H1 (cell line): ENCODE data around the gene SNTG2. TPM values are rescaled to one million over a fixed set of nuclear protein-coding genes. Genes with fewer than 3 reads are reported as not detected.

ENCODE experiments used
- CTCF ChIA-PET: fragments of 300-600 bp; sonication (Branson Sonifier 250); formaldehyde crosslinking; loops from one replicate; lab custom pipeline; 2021; ENCODE audit not compliant: partially characterized antibody; lab: Charles Lee
- POLR2A ChIA-PET: fragments of 300-600 bp; sonication (Branson Sonifier 250); formaldehyde crosslinking; loops from one replicate; lab custom pipeline; 2021; ENCODE audit warnings: inconsistent platforms; ENCODE audit not compliant: partially characterized antibody; lab: Charles Lee
- DNase-seq, 2 experiments: peaks; one replicate each; pipeline versions ENCODE4 v3.0.0 to v3.0.0-alpha.2; 2010 to 2022; ENCODE audit warnings: low spot score in 2 of 2, low read depth in 1 of 2, mixed read lengths in 1 of 2
- FAIRE-seq: peaks from 2 replicates; lab custom pipeline; 2011; peaks lifted over from hg19 to GRCh38; lab: Jason Lieb, UNC
- H2AFZ ChIP-seq: 2 replicates; pipeline ENCODE4 v1.8.1; 2012; ENCODE audit warnings: low read length, inconsistent platforms
- H2AK5ac ChIP-seq: 2 replicates; pipeline ENCODE4 v1.6.1; 2013; ENCODE audit warnings: low read depth, low read length
- H2BK120ac ChIP-seq: replicated peaks from 2 replicates; pipeline ENCODE3; 2013; ENCODE audit warnings: low read depth, low read length, inconsistent platforms
- H2BK12ac ChIP-seq: 2 replicates; pipeline ENCODE4 v1.6.1; 2013; ENCODE audit warnings: low read depth, low read length
- H2BK15ac ChIP-seq: 2 replicates; pipeline ENCODE4 v1.6.1; 2013; ENCODE audit warnings: low read length
- H2BK20ac ChIP-seq: 2 replicates; pipeline ENCODE4 v1.6.1; 2013; ENCODE audit warnings: low read length
- H2BK5ac ChIP-seq: 2 replicates; pipeline ENCODE4 v1.6.1; 2013; ENCODE audit warnings: low read depth, low read length
- H3K14ac ChIP-seq: 2 replicates; pipeline ENCODE4 v1.6.1; 2013; ENCODE audit warnings: inconsistent platforms; ENCODE audit not compliant: insufficient read length
- H3K18ac ChIP-seq: 2 replicates; pipeline ENCODE4 v1.6.1; 2013; ENCODE audit warnings: low read length; ENCODE audit errors: extremely low read depth
- H3K23ac ChIP-seq: 2 replicates; pipeline ENCODE4 v1.6.1; 2013; ENCODE audit warnings: inconsistent platforms; ENCODE audit not compliant: insufficient read length
- H3K23me2 ChIP-seq: 2 replicates; pipeline ENCODE4 v1.6.1; 2013; ENCODE audit warnings: low read depth, low read length
- H3K27ac ChIP-seq: 2 replicates; pipeline ENCODE4 v1.6.1; 2011; ENCODE audit warnings: low read depth, low read length, inconsistent platforms
- H3K27me3 ChIP-seq, 4 experiments: replicated peaks in 1 of 4; 1 replicate in 1 of 4; 2 replicates in 3 of 4; pipeline versions ENCODE4 v1.6.1 to v1.8.1; 2011 to 2013; ENCODE audit warnings: low read length in 3 of 4, mild to moderate bottlenecking in 3 of 4, inconsistent platforms in 2 of 4, mixed read lengths in 2 of 4, moderate library complexity in 1 of 4; ENCODE audit not compliant: control insufficient read depth in 3 of 4, insufficient read depth in 3 of 4; ENCODE audit errors: extremely low read depth in 1 of 4
- H3K36me3 ChIP-seq, 4 experiments: 2 replicates each; pipeline versions ENCODE4 v1.6.1 to v1.8.1; 2011 to 2013; ENCODE audit warnings: mild to moderate bottlenecking in 4 of 4, low read length in 3 of 4, moderate library complexity in 2 of 4, control low read depth in 1 of 4, inconsistent platforms in 1 of 4; ENCODE audit not compliant: insufficient read depth in 4 of 4, control insufficient read depth in 2 of 4
- H3K4ac ChIP-seq: replicated peaks from 2 replicates; pipeline ENCODE3; 2013; ENCODE audit warnings: low read length, low read depth, mixed read lengths, inconsistent platforms; ENCODE audit not compliant: insufficient read length
- H3K4me1 ChIP-seq, 4 experiments: replicated peaks in 1 of 4; 1 replicate in 1 of 4; 2 replicates in 3 of 4; pipeline versions ENCODE4 v1.6.1 to v1.8.1; 2011 to 2013; ENCODE audit warnings: low read length in 3 of 4, inconsistent platforms in 2 of 4, mixed read lengths in 1 of 4; ENCODE audit not compliant: insufficient read depth in 4 of 4, control insufficient read depth in 3 of 4
- H3K4me2 ChIP-seq, 2 experiments: 2 replicates each; pipeline versions ENCODE4 v1.6.1 to v1.8.1; 2011 to 2013; ENCODE audit warnings: low read depth in 2 of 2, low read length in 2 of 2, control low read depth in 1 of 2, inconsistent platforms in 1 of 2, mild to moderate bottlenecking in 1 of 2; ENCODE audit not compliant: insufficient read depth in 1 of 2
- H3K4me3 ChIP-seq, 4 experiments: fragments of 200-600, 300-600 bp in 1 of 4; sonication (generic), shearing (Covaris generic), sonication (Bioruptor Twin) in 1 of 4; 2 replicates each; pipeline versions ENCODE4 v1.5.1 to v1.8.1; 2011 to 2016; ENCODE audit warnings: low read length in 4 of 4, low read depth in 3 of 4, control low read depth in 2 of 4, inconsistent platforms in 2 of 4, mild to moderate bottlenecking in 2 of 4, mixed read lengths in 1 of 4, moderate library complexity in 1 of 4; ENCODE audit not compliant: insufficient read depth in 2 of 4; ENCODE audit errors: extremely low read depth in 1 of 4
- H3K56ac ChIP-seq: replicated peaks from 2 replicates; pipeline ENCODE3; 2013; ENCODE audit warnings: low read depth, mild to moderate bottlenecking, mixed read lengths, low read length, inconsistent platforms; ENCODE audit not compliant: insufficient read length
- H3K79me1 ChIP-seq: 2 replicates; pipeline ENCODE4 v1.6.1; 2013; ENCODE audit warnings: low read depth, low read length, control low read depth
- H3K79me2 ChIP-seq, 2 experiments: 2 replicates each; pipeline versions ENCODE4 v1.6.1 to v1.8.1; 2012 to 2013; ENCODE audit warnings: low read length in 2 of 2, mild to moderate bottlenecking in 2 of 2, inconsistent platforms in 1 of 2; ENCODE audit not compliant: insufficient read depth in 2 of 2, control insufficient read depth in 1 of 2
- H3K9ac ChIP-seq, 4 experiments: replicated peaks in 1 of 4; 1 replicate in 1 of 4; 2 replicates in 3 of 4; pipeline versions ENCODE4 v1.6.1 to v1.8.1; 2011 to 2013; ENCODE audit warnings: low read depth in 3 of 4, low read length in 3 of 4, control low read depth in 2 of 4, mild to moderate bottlenecking in 2 of 4, moderate library complexity in 2 of 4, inconsistent platforms in 1 of 4; ENCODE audit errors: extremely low read depth in 1 of 4
- H3K9me3 ChIP-seq, 2 experiments: 2 replicates each; pipeline versions ENCODE4 v1.6.1 to v1.8.1; 2012 to 2013; ENCODE audit warnings: mild to moderate bottlenecking in 2 of 2, moderate library complexity in 2 of 2, control low read depth in 1 of 2, inconsistent platforms in 1 of 2, low read depth in 1 of 2, low read length in 1 of 2, mixed read lengths in 1 of 2; ENCODE audit not compliant: insufficient read depth in 2 of 2
- H4K20me1 ChIP-seq, 2 experiments: replicated peaks in 1 of 2; 2 replicates each; pipeline versions ENCODE3 to v1.8.1; 2011 to 2013; ENCODE audit warnings: inconsistent platforms in 2 of 2, low read length in 2 of 2, mild to moderate bottlenecking in 1 of 2; ENCODE audit not compliant: insufficient read depth in 2 of 2, control insufficient read depth in 1 of 2
- H4K5ac ChIP-seq: 2 replicates; pipeline ENCODE4 v1.6.1; 2013; ENCODE audit warnings: low read length, low read depth, mixed read lengths, inconsistent platforms; ENCODE audit not compliant: insufficient read length
- H4K8ac ChIP-seq: 2 replicates; pipeline ENCODE4 v1.8.0; 2013; ENCODE audit warnings: mild to moderate bottlenecking, moderate library complexity, low read length, inconsistent platforms; ENCODE audit not compliant: insufficient read depth; ENCODE audit errors: extremely low read depth
- H4K91ac ChIP-seq: replicated peaks from 2 replicates; pipeline ENCODE3; 2013; ENCODE audit warnings: low read length, mixed read lengths, inconsistent platforms; ENCODE audit not compliant: insufficient read length
- ASH2L ChIP-seq: fragments of 200-600, 300-600 bp; sonication (generic); IDR thresholded peaks from one replicate; pipeline ENCODE4 v1.7.1; 2017; ENCODE audit warnings: low read length
- EZH2 ChIP-seq: fragments of 200-600 bp; sonication (generic); IDR thresholded peaks from 2 replicates; pipeline ENCODE4 v1.7.1; 2012; ENCODE audit warnings: low read depth, mild to moderate bottlenecking, moderate library complexity, low read length, inconsistent platforms; ENCODE audit not compliant: severe bottlenecking
- KDM1A ChIP-seq: fragments of 200-600, 300-600 bp; sonication (generic); IDR thresholded peaks from 2 replicates; pipeline ENCODE4 v1.7.1; 2016; ENCODE audit warnings: mild to moderate bottlenecking, low read length, borderline replicate concordance
- KDM4A ChIP-seq: IDR thresholded peaks from one replicate; pipeline ENCODE4 v1.7.1; 2012; ENCODE audit warnings: low read depth, mild to moderate bottlenecking, moderate library complexity, low read length, inconsistent platforms; ENCODE audit not compliant: severe bottlenecking
- NANOG ChIP-seq: IDR thresholded peaks from 2 replicates; pipeline ENCODE4 v1.6.1; 2011; ENCODE audit warnings: low read length, low read depth, mild to moderate bottlenecking, inconsistent platforms; ENCODE audit not compliant: insufficient read depth, poor library complexity, severe bottlenecking
- RNF2 ChIP-seq: fragments of 200-900, 300-1000 bp; sonication (generic); IDR thresholded peaks from 2 replicates; pipeline ENCODE4 v1.7.1; 2016; ENCODE audit warnings: borderline replicate concordance, low read depth, mild to moderate bottlenecking, antibody characterized with exemption, low read length; ENCODE audit not compliant: poor library complexity, severe bottlenecking; ENCODE audit errors: missing control alignments
- SAP30 ChIP-seq: fragments of 300-600 bp; sonication (generic); IDR thresholded peaks from 2 replicates; pipeline ENCODE4 v1.7.1; 2012; ENCODE audit warnings: low read length, moderate library complexity, mild to moderate bottlenecking, inconsistent platforms; ENCODE audit not compliant: insufficient read depth, insufficient replicate concordance
- SP1 ChIP-seq: IDR thresholded peaks from 2 replicates; pipeline ENCODE4 v1.6.1; 2011; ENCODE audit warnings: low read depth, low read length
- SUZ12 ChIP-seq: fragments of 200-600 bp; sonication (generic); IDR thresholded peaks from 2 replicates; pipeline ENCODE4 v1.6.1; 2012; ENCODE audit warnings: mild to moderate bottlenecking, inconsistent platforms, low read length, moderate library complexity, mixed read lengths
- TAF1 ChIP-seq: IDR thresholded peaks from 2 replicates; pipeline ENCODE4 v1.6.1; 2011; ENCODE audit warnings: mild to moderate bottlenecking, low read depth, low read length
- YY1 ChIP-seq: IDR thresholded peaks from 2 replicates; pipeline ENCODE4 v1.6.1; 2011; ENCODE audit warnings: low read depth, mild to moderate bottlenecking, low read length
- WGBS, 2 experiments: shearing (Covaris generic) in 1 of 2; methylation state at CpG; one replicate each; pipeline versions ENCODE4 v1.1.6 to v1.1.7; 2013 to 2015; ENCODE audit warnings: low lambda C conversion rate in 2 of 2, mixed read lengths in 2 of 2, inconsistent platforms in 1 of 2, low coverage in 1 of 2, missing lambda C conversion rate in 1 of 2; ENCODE audit not compliant: insufficient replicate concordance in 2 of 2, insufficient coverage in 1 of 2, insufficient read length in 1 of 2; ENCODE audit errors: extremely low coverage in 1 of 2, missing lambda C conversion rate in 1 of 2; 5-methylcytosine and 5-hydroxymethylcytosine counted together
- polyA plus RNA-seq, 7 experiments: library from polyadenylated mRNA; depleted of rRNA in 3 of 7; stranded (reverse) in 5 of 7; unstranded in 2 of 7; fragments of >200 nt in 5 of 7; fragments of 200-250 nt in 2 of 7; gene quantifications; 1 replicate in 5 of 7; 2 replicates in 1 of 7; 4 replicates in 1 of 7; pipeline versions ENCODE4 v1.2.1 to v1.2.3, GENCODE V29; 2011 to 2013; ENCODE audit warnings: missing spikeins in 2 of 7, mixed read lengths in 2 of 7
- total RNA-seq: library from RNA; stranded (reverse); fragmentation: NEBNext Ultra II Directional; extraction: Animal tissue kit (Norgen Biotek cat#: 25700); gene quantifications from 2 replicates; pipeline ENCODE4 v1.2.1, GENCODE V29; 2021
- TF ChIP-seq, protein P1 (sequence below): IDR thresholded peaks from 2 replicates; pipeline ENCODE4 v1.6.1; 2012; ENCODE audit warnings: inconsistent platforms

Gene SNTG2
- total and polyA plus RNA-seq, 2 of the 8 experiments (the other 6 are each of a cell fraction or from before 2014, with no cell fraction given) = 6.6 to 18.1 TPM

DNA sequence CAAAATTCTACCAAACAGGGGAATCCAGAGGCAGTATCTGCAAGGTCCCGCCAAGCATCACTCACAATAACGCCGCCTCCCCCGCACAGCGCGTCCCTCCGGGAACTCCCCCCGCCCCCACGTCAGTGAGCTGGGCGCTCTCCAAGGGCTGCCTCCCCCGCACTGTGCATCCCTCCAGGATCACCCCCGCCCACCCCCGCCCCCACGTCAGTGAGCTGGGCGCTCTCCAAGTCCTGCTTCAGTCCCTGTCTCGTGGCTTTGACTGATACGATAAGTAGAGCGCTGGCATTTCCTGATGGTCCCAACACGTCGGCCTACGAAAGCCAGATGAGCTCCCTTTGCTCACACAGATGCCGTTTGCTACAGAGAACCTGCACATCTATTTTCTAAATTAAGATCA is 331.9 kb downstream of the SNTG2 start:
- H3K4me3 ChIP-seq = no peak overlapping the region
- H2AFZ ChIP-seq = no peak overlapping the region
- no peaks in the 10 kb centered on the region for H3K27me3 ChIP-seq
- no peak overlapping the region for H2BK120ac ChIP-seq
- H2AK5ac ChIP-seq = no peak overlapping the region
- no peak overlapping the region for H2BK5ac ChIP-seq
- no peak overlapping the region for H2BK15ac ChIP-seq
- H2BK12ac ChIP-seq = no peak overlapping the region
- no peak overlapping the region for H3K18ac ChIP-seq
- no peak for DNase-seq
- no peaks in the 10 kb centered on the region for H3K79me2 ChIP-seq
- H2BK20ac ChIP-seq = no peak overlapping the region
- H3K4me2 ChIP-seq = no peak overlapping the region
- H3K9ac ChIP-seq = no peak overlapping the region
- H3K56ac ChIP-seq = no peak overlapping the region
- no peak for FAIRE-seq
- peaks cover 0 to 4% of the 10 kb centered on the region in 2 experiments for H4K20me1 ChIP-seq
- no peak overlapping the region for H3K4ac ChIP-seq
- peaks cover 5% of the 10 kb centered on the region; the same call in 1 of the 2 replicates for H3K23me2 ChIP-seq
- H3K4me1 ChIP-seq = no peaks in the 10 kb centered on the region
- no peak overlapping the region for H4K91ac ChIP-seq
- 90% methylated on average over 10 of the region's 22 CpGs; no CpG with 5 or more reads in 1 of the 2 experiments for WGBS, 2 experiments
- H3K27ac ChIP-seq = no peak overlapping the region
- no peak overlapping the region for H3K14ac ChIP-seq
- H3K23ac ChIP-seq = no peak overlapping the region
- ChIA-PET POLR2A (interaction anchor here (0.6 to 1.1 kb wide), 2 partner anchors 18 to 110 kb away, joined by 3 to 5 read pairs; no protein-coding TSS in a partner anchor), CTCF (interaction anchor here (1.4 kb wide), 1 partner anchor 148 kb away, joined by 3 read pairs; no protein-coding TSS in a partner anchor)
- no peak overlapping the region for H4K8ac ChIP-seq
- no peak overlapping the region for H4K5ac ChIP-seq
- no peaks in the 10 kb centered on the region for H3K9me3 ChIP-seq
- peaks cover 4% of the 10 kb centered on the region; the same call in 1 of the 2 replicates for H3K79me1 ChIP-seq
- H3K36me3 ChIP-seq = no peaks in the 10 kb centered on the region; a peak in 1 of 8 replicates
- TF ChIP-seq NANOG (no peak), KDM4A (no peak), RNF2 (no peak), YY1 (no peak), SP1 (no peak), TAF1 (no peak), KDM1A (no peak), SAP30 (no peak), SUZ12 (no peak), EZH2 (no peak), ASH2L (no peak)
- TF ChIP-seq, protein P1, sequence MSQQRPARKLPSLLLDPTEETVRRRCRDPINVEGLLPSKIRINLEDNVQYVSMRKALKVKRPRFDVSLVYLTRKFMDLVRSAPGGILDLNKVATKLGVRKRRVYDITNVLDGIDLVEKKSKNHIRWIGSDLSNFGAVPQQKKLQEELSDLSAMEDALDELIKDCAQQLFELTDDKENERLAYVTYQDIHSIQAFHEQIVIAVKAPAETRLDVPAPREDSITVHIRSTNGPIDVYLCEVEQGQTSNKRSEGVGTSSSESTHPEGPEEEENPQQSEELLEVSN = no peak
